Thymus (tissue), 11 donors: ENCODE data around the gene RNPS1. TPM values are rescaled to one million over a fixed set of nuclear protein-coding genes. Genes with fewer than 3 reads are reported as not detected.
"Not testable (repeated sequence)": the region's sequence is repeated elsewhere in the genome, so short reads cannot be mapped to it uniquely, and the experiment has no call there.

Experiments
- DNase-seq, 9 donors: peaks; one replicate each; pipeline ENCODE4 v3.0.0-alpha.2; 2013; ENCODE audit warnings: low spot score in 9 of 9, low read depth in 6 of 9, missing footprints in 1 of 9
- H3K27ac ChIP-seq, 2 donors: one replicate each; pipeline ENCODE4 v1.5.1; 2013; ENCODE audit warnings: control low read depth in 1 of 2, low read depth in 1 of 2, low read length in 1 of 2, mild to moderate bottlenecking in 1 of 2, moderate library complexity in 1 of 2
- H3K27me3 ChIP-seq, 2 donors: one replicate each; pipeline ENCODE4 v1.5.1; 2013; ENCODE audit warnings: low read length in 1 of 2; ENCODE audit not compliant: control insufficient read depth in 2 of 2, insufficient read depth in 1 of 2
- H3K36me3 ChIP-seq, 2 donors: one replicate each; pipeline ENCODE4 v1.5.1; 2013; ENCODE audit warnings: low read length in 1 of 2, mild to moderate bottlenecking in 1 of 2, moderate library complexity in 1 of 2; ENCODE audit not compliant: control insufficient read depth in 2 of 2, insufficient read depth in 2 of 2
- H3K4me1 ChIP-seq, 2 donors: one replicate each; pipeline ENCODE4 v1.5.1; 2013; ENCODE audit warnings: low read length in 2 of 2; ENCODE audit not compliant: control insufficient read depth in 2 of 2, insufficient read depth in 2 of 2
- H3K4me3 ChIP-seq, 2 donors: one replicate each; pipeline ENCODE4 v1.5.1; 2013; ENCODE audit warnings: low read length in 2 of 2, control low read depth in 1 of 2, mild to moderate bottlenecking in 1 of 2
- H3K9me3 ChIP-seq, 2 donors: one replicate each; pipeline ENCODE4 v1.5.1; 2013; ENCODE audit warnings: low read length in 1 of 2, mild to moderate bottlenecking in 1 of 2; ENCODE audit not compliant: control insufficient read depth in 2 of 2, insufficient read depth in 1 of 2
- WGBS: extraction: QIAGEN DNeasy Blood & Tissue Kit; methylation state at CpG from one replicate; pipeline ENCODE4 v1.1.7; 2013; 5-methylcytosine and 5-hydroxymethylcytosine counted together
- polyA plus RNA-seq: library from polyadenylated mRNA; stranded (reverse); fragments of 200-250 nt; gene quantifications from one replicate; pipeline ENCODE4 v1.2.3, GENCODE V29; 2013
- total RNA-seq: library from RNA; stranded (reverse); fragments of 120-200 nt; gene quantifications from one replicate; pipeline ENCODE4 v1.2.4, GENCODE V29; 2013
- donor health status: healthy.

Gene RNPS1
- total and polyA plus RNA-seq, 2 donors = 87.2 to 130 TPM

DNA sequence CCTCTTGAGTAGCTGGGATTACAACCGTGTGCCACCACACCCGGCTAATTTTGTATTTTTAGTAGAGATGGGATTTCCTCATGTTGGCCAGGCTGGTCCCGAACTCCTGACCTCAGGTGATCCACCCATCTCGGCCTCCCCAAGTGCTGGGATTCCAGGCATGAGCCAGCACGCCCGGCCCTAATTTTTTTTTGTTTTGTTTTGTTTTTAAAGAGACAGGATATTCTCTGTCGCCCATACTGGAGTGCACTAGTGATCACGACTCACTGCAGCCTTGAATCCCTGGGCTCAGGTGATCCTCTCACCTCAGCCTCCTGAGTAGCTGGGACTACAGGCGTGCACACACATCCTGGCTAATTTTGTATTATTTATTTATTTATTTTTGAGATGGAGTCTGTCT lies 27.6 kb downstream of the RNPS1 start:
- H3K4me1 ChIP-seq, H3K9me3 ChIP-seq, H3K27ac ChIP-seq, H3K4me3 ChIP-seq, DNase-seq: not testable (repeated sequence)
- Histone ChIP-seq H3K36me3 (peaks cover 38 to 43% of the 10 kb centered on the region in 2 donors), H3K27me3 (peaks cover 28 to 37% of the 10 kb centered on the region in 2 donors)
- WGBS = 97% methylated on average over 9 of the region's 9 CpGs

GRCh38 chr16:2238838-2239675 lies 28.9 kb downstream of the RNPS1 start:
- H3K27me3 ChIP-seq = peaks cover 30 to 41% of the 10 kb centered on the region in 2 donors
- H3K4me1 ChIP-seq = no peaks in the 10 kb centered on the region
- no peak overlapping the region for H3K27ac ChIP-seq
- H3K4me3 ChIP-seq = no peak overlapping the region
- no peaks in the 10 kb centered on the region for H3K9me3 ChIP-seq
- peaks cover 39 to 45% of the 10 kb centered on the region in 2 donors for H3K36me3 ChIP-seq
- 94% methylated on average over 15 of the region's 15 CpGs for WGBS
- no peak for DNase-seq

DNA sequence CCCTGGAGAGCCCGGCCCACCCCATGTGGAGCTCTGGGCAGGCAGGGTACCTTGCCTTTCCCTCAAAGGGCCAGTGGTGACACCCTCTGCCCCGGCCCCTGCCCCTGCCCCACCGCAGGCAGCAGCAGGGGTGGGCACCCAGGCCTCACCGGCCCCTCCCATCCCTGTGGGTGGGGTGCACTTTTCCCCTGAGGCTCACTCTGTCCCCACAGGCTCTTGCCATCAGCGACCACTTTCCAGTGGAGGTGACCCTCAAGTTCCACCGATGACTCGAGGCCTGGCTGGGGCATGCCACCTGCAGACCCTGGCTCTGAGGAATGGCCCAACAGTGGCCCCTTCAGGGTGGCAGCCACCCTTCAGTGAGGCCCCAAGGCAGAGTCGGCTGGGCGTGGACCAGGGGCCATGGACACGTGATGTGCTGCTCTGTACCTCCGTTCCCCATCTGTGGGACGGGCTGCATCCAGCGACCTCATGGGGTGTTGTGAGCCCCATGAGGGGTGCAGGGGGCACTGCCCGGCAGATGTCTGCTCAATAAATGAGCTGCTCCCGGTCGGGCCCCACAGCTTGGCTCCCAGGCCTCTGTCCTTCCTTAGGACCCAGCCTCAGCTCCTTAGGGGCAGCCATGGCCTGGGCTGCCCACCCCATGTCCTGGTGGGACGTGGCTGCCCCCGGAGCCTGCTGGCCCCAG lies 29.6 kb downstream of the RNPS1 start:
- WGBS = 87% methylated on average over 18 of the region's 18 CpGs
- Histone ChIP-seq H3K27ac (no peak overlapping the region), H3K4me1 (no peaks in the 10 kb centered on the region), H3K4me3 (no peak overlapping the region), H3K9me3 (no peaks in the 10 kb centered on the region), H3K27me3 (peaks cover 30 to 41% of the 10 kb centered on the region in 2 donors), H3K36me3 (peaks cover 39 to 45% of the 10 kb centered on the region in 2 donors)
- no peak for DNase-seq

- Histone ChIP-seq H3K27me3 (peaks cover 30 to 41% of the 10 kb centered on the region in 2 donors), H3K4me1 (no peaks in the 10 kb centered on the region), H3K9me3 (no peaks in the 10 kb centered on the region), H3K36me3 (peaks cover 39 to 45% of the 10 kb centered on the region in 2 donors), H3K27ac (no peak overlapping the region), H3K4me3 (no peak overlapping the region)
- no peak for DNase-seq
- 34% methylated on average over 65 of the region's 65 CpGs for WGBS
Observed at GRCh38 chr16:2237493-2238149, 30.3 kb downstream of the RNPS1 start.

DNA sequence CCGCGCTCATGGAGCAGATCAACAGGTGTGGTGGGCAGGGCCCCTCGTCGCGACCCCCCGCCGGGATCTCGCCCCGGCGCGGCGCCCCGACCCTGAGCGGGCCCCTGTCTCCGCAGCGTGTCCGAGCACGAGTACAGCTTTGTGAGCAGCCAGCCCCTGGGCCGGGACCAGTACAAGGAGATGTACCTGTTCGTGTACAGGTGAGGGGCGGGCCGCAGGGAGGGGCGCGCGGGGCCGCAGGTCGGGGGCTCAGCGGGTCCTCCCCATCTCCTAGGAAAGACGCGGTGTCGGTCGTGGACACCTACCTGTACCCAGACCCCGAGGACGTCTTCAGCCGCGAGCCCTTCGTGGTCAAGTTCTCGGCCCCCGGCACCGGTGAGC lies 30.8 kb downstream of the RNPS1 start:
- 13% methylated on average over 40 of the region's 40 CpGs for WGBS

DNA sequence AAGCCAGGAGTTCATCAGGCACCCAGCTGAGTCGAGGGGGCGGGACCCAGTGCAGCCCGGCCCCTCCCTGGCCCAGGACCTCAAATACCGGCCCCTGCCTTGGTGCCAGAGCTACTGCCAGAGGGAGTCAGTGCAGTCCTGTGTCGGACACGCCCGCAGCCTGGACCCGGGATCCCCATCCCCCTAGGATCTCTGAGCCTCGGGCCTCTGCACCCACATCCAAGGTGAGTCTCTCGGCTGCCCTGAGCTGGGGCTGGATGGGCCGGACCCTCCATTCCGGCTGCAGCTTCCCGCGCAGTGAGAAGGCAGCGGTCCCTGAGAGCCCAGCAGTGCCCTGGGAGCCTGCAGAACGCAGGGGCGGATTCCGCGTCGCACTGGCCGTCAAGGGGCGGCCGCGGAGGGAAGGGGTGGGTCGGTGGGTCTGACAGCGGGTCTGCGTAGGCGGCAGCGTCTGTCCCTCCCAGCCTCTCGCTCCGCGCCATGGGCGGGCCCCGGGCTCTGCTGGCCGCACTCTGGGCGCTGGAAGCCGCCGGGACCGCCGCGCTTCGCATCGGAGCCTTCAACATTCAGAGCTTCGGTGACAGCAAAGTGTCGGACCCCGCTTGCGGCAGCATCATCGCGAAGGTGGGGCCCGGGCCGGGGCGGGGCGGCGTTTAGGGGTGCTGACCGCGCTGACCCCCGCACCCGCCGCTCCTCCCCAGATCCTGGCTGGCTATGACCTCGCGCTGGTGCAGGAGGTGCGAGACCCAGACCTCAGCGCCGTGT lies 31.4 kb downstream of the RNPS1 start, which contains the start of gene DNASE1L2:
TSS of gene DNASE1L2 (plus strand) at position 108 of the 765 bp plus-strand sequence. CDS start at position 481, 373 bp downstream.
- DNase-seq = no peak
- H3K27me3 ChIP-seq = peaks cover 30 to 41% of the 10 kb centered on the region in 2 donors
- WGBS = 23% methylated on average over 64 of the region's 64 CpGs
- H3K36me3 ChIP-seq = peaks cover 45 to 53% of the 10 kb centered on the region in 2 donors
- H3K27ac ChIP-seq = no peak within 1 kb of the TSS
- H3K4me1 ChIP-seq = no peaks in the 10 kb centered on the region
- no peaks in the 10 kb centered on the region for H3K9me3 ChIP-seq
- no peak within 1 kb of the TSS for H3K4me3 ChIP-seq

More for the DNA sequence above, 30.8 kb downstream of the RNPS1 start:
- H3K27ac ChIP-seq = no peak overlapping the region
- H3K9me3 ChIP-seq = no peaks in the 10 kb centered on the region
- H3K36me3 ChIP-seq = peaks cover 39 to 47% of the 10 kb centered on the region in 2 donors
- DNase-seq = no peak
- peaks cover 30 to 41% of the 10 kb centered on the region in 2 donors for H3K27me3 ChIP-seq
- no peak overlapping the region for H3K4me3 ChIP-seq
- no peaks in the 10 kb centered on the region for H3K4me1 ChIP-seq

DNA sequence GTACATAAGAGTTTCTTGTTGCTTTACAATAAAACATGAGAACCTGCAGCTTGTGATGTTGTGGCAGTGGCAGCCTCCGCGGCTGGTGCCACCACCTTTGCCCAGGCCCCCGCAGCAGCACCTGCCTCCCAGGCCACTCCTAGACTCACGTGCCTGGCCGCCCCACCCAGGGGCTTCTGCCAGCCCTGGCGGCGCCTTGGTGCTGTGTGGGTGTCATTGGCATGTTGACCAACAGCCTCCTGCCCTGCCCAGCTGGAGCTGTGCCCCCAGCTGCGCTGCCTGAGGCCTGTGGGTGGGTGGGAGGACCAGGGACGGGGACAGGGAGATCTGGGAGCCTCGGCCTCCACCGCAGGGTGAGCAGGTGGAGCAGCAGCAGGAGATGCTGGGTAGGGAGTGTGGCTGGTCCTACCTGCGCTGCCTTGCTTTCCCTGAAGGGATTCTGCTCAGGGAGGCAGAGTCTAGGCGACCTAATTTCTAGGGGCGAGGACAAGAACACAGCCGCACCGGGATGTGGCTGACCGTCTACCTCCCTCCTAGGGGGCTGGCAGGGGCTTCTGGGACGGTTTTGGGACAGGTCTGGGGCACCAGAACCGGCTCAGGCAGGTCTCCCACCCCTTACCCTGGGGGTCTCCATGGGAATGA lies 32.1 kb downstream of the RNPS1 start:
- no peak for DNase-seq
- H3K27me3 ChIP-seq = peaks cover 30 to 41% of the 10 kb centered on the region in 2 donors
- H3K4me1 ChIP-seq = peaks cover 0 to 3% of the 10 kb centered on the region in 2 donors
- H3K27ac ChIP-seq = no peak overlapping the region
- no peak overlapping the region for H3K4me3 ChIP-seq
- WGBS = 94% methylated on average over 19 of the region's 19 CpGs
- H3K9me3 ChIP-seq = no peaks in the 10 kb centered on the region
- H3K36me3 ChIP-seq = peaks cover 52 to 60% of the 10 kb centered on the region in 2 donors

GRCh38 chr16:2235234-2235651 lies 32.7 kb downstream of the RNPS1 start:
- Histone ChIP-seq H3K4me1 (peaks cover 0 to 4% of the 10 kb centered on the region in 2 donors), H3K9me3 (no peaks in the 10 kb centered on the region), H3K36me3 (peaks cover 58 to 63% of the 10 kb centered on the region in 2 donors), H3K27ac (no peak overlapping the region), H3K4me3 (no peak overlapping the region), H3K27me3 (peaks cover 30 to 41% of the 10 kb centered on the region in 2 donors)
- no peak for DNase-seq
- WGBS = 97% methylated on average over 28 of the region's 28 CpGs
